CD8-positive, alpha-beta memory T cell (primary cell): Measurements from ENCODE around the gene CTDSPL. TPM values are rescaled to one million over a fixed set of nuclear protein-coding genes. Genes with fewer than 3 reads are reported as not detected.

ENCODE experiments used
- CTCF ChIA-PET: fragments of 350-600 bp; sonication (Branson Sonifier 250); formaldehyde crosslinking; loops from one replicate; lab custom pipeline; 2021; ENCODE audit warnings: antibody characterized with exemption; lab: Charles Lee
- POLR2A ChIA-PET: fragments of 350-600 bp; sonication (Branson Sonifier 250); formaldehyde crosslinking; loops from one replicate; lab custom pipeline; 2021; ENCODE audit warnings: antibody characterized with exemption; lab: Charles Lee
- DNase-seq, 5 donors: peaks; one replicate each; pipeline versions ENCODE4 v3.0.0 to v3.0.0-alpha.2; 2020 to 2022; ENCODE audit warnings: mixed read lengths in 1 of 5
- H3K27ac ChIP-seq: one replicate; pipeline ENCODE4 v1.7.0; 2013; ENCODE audit warnings: low read depth, mild to moderate bottlenecking, low read length, moderate library complexity
- H3K27me3 ChIP-seq: 2 replicates; pipeline ENCODE4 v1.7.0; 2013; ENCODE audit warnings: low read length, mild to moderate bottlenecking; ENCODE audit not compliant: insufficient read depth, poor library complexity, severe bottlenecking
- H3K36me3 ChIP-seq: 2 replicates; pipeline ENCODE4 v1.7.0; 2013; ENCODE audit warnings: mild to moderate bottlenecking, low read length, moderate library complexity; ENCODE audit not compliant: insufficient read depth
- H3K4me1 ChIP-seq: 2 replicates; pipeline ENCODE4 v1.7.0; 2013; ENCODE audit warnings: mild to moderate bottlenecking, low read length, moderate library complexity; ENCODE audit not compliant: insufficient read depth
- H3K4me3 ChIP-seq: 2 replicates; pipeline ENCODE4 v1.7.0; 2013; ENCODE audit warnings: mild to moderate bottlenecking, low read length
- H3K9me3 ChIP-seq: 2 replicates; pipeline ENCODE4 v1.7.0; 2013; ENCODE audit warnings: mild to moderate bottlenecking, low read length
- H3K27ac Mint-ChIP-seq, 8 donors: one replicate each; pipeline ENCODE4 v1.8.0; 2020 to 2021; ENCODE audit warnings: mixed read lengths in 8 of 8, mild to moderate bottlenecking in 6 of 8, inconsistent platforms in 3 of 8, moderate library complexity in 3 of 8
- H3K27me3 Mint-ChIP-seq, 2 donors: one replicate each; pipeline ENCODE4 v1.8.0; 2020 to 2021; ENCODE audit warnings: mixed read lengths in 2 of 2, mild to moderate bottlenecking in 1 of 2, moderate library complexity in 1 of 2
- H3K36me3 Mint-ChIP-seq, 3 donors: one replicate each; pipeline ENCODE4 v1.8.0; 2020 to 2021; ENCODE audit warnings: mixed read lengths in 3 of 3, inconsistent platforms in 1 of 3, mild to moderate bottlenecking in 1 of 3
- H3K4me1 Mint-ChIP-seq, 3 donors: one replicate each; pipeline ENCODE4 v1.8.0; 2020 to 2021; ENCODE audit warnings: mixed read lengths in 3 of 3, inconsistent platforms in 1 of 3, mild to moderate bottlenecking in 1 of 3
- H3K4me3 Mint-ChIP-seq, 7 donors: one replicate each; pipeline ENCODE4 v1.8.0; 2020 to 2021; ENCODE audit warnings: mixed read lengths in 7 of 7, mild to moderate bottlenecking in 6 of 7, moderate library complexity in 4 of 7, inconsistent platforms in 2 of 7
- H3K9me3 Mint-ChIP-seq, 5 donors: one replicate each; pipeline ENCODE4 v1.8.0; 2020 to 2022; ENCODE audit warnings: mixed read lengths in 5 of 5, mild to moderate bottlenecking in 3 of 5, moderate library complexity in 2 of 5, inconsistent platforms in 1 of 5
- polyA plus RNA-seq: library from polyadenylated mRNA; unstranded; fragments of 300-500 nt; fragmentation: Illumina TruSeq; gene quantifications from one replicate; pipeline ENCODE4 v1.2.3, GENCODE V29; 2021
- total RNA-seq, 2 experiments: library from RNA; stranded (reverse); gene quantifications; one replicate each; pipeline ENCODE4 v1.2.3, GENCODE V29; 2021

CTDSPL gene
- total and polyA plus RNA-seq, 3 experiments from 2014 or later = 0.74 to 0.84 TPM; not detected in 1

GRCh38 chr3:38007754-38008090 is 146.0 kb downstream of the CTDSPL start:
- H3K27me3 ChIP-seq = no peaks in the 10 kb centered on the region
- ChIA-PET CTCF (interaction anchor here (2.0 to 2.3 kb wide), 2 partner anchors 32 to 33 kb away, joined by 5 to 12 read pairs; partner anchors contain the start of gene DLEC1), POLR2A (no interaction called here)
- H3K4me1 ChIP-seq = no peaks in the 10 kb centered on the region
- H3K4me3 ChIP-seq = no peak overlapping the region
- H3K9me3 Mint-ChIP-seq = no peaks in the 10 kb centered on the region
- no peak overlapping the region for H3K27ac ChIP-seq
- H3K36me3 ChIP-seq = peaks cover 8% of the 10 kb centered on the region
- peak overlapping the region in 2 of 8 donors; percentile 23 to 75 for H3K27ac Mint-ChIP-seq
- peaks cover 0 to 75% (median 3%) of the 10 kb centered on the region in 3 donors for H3K36me3 Mint-ChIP-seq
- H3K27me3 Mint-ChIP-seq = peaks cover 0 to 1% of the 10 kb centered on the region in 2 donors
- no peak for DNase-seq
- peaks cover 16 to 24% (median 22%) of the 10 kb centered on the region in 3 donors for H3K4me1 Mint-ChIP-seq
- H3K4me3 Mint-ChIP-seq = no peak overlapping the region
- no peaks in the 10 kb centered on the region for H3K9me3 ChIP-seq

- Mint-ChIP-seq H3K27me3 (no peaks in the 10 kb centered on the region), H3K4me1 (peaks cover 14 to 21% (median 18%) of the 10 kb centered on the region in 3 donors), H3K27ac (peak overlapping the region in 1 of 8 donors; percentile 75), H3K36me3 (peaks cover 0 to 72% (median 3%) of the 10 kb centered on the region in 3 donors), H3K9me3 (no peaks in the 10 kb centered on the region), H3K4me3 (no peak overlapping the region)
- ChIA-PET CTCF (interaction anchor here (2.3 kb wide), 1 partner anchor 32 kb away, joined by 12 read pairs; the partner anchor contains the start of gene DLEC1), POLR2A (no interaction called here)
- no peak overlapping the region for H3K4me3 ChIP-seq
- no peak for DNase-seq
- H3K27me3 ChIP-seq = no peaks in the 10 kb centered on the region
- H3K36me3 ChIP-seq = peaks cover 8% of the 10 kb centered on the region
- no peaks in the 10 kb centered on the region for H3K9me3 ChIP-seq
- H3K27ac ChIP-seq = no peak overlapping the region
- no peaks in the 10 kb centered on the region for H3K4me1 ChIP-seq
Measured at GRCh38 chr3:38008191-38008701, 146.6 kb downstream of the CTDSPL start.

- no peak for DNase-seq
- Histone ChIP-seq H3K9me3 (no peaks in the 10 kb centered on the region), H3K27me3 (no peaks in the 10 kb centered on the region), H3K27ac (no peak overlapping the region), H3K4me1 (no peaks in the 10 kb centered on the region), H3K4me3 (no peak overlapping the region), H3K36me3 (peaks cover 8% of the 10 kb centered on the region)
- Mint-ChIP-seq H3K4me1 (peaks cover 11 to 14% (median 14%) of the 10 kb centered on the region in 3 donors), H3K36me3 (peaks cover 0 to 80% (median 8%) of the 10 kb centered on the region in 3 donors), H3K4me3 (no peak overlapping the region), H3K9me3 (no peaks in the 10 kb centered on the region), H3K27me3 (no peaks in the 10 kb centered on the region), H3K27ac (peak overlapping the region in 3 of 8 donors; percentile 29 to 75 (median 40))
- ChIA-PET CTCF (interaction anchor here (0.8 to 2.3 kb wide), 3 partner anchors 12 to 31 kb away, joined by 3 to 12 read pairs (median 4); partner anchors contain the start of gene DLEC1), POLR2A (interaction anchor here (1.0 kb wide), 1 partner anchor 30 kb away, joined by 3 read pairs; the partner anchor contains the start of gene DLEC1)
Measured at GRCh38 chr3:38008971-38009580, 147.4 kb downstream of the CTDSPL start.

- no peaks in the 10 kb centered on the region for H3K4me1 ChIP-seq
- Mint-ChIP-seq H3K4me1 (peaks cover 2 to 5% (median 4%) of the 10 kb centered on the region in 3 donors), H3K4me3 (no peak overlapping the region), H3K27ac (peak overlapping the region in 3 of 8 donors; percentile 10 to 60 (median 43)), H3K36me3 (peaks cover 3 to 81% (median 11%) of the 10 kb centered on the region in 3 donors), H3K9me3 (peaks cover 0 to under 1% (median 0%) of the 10 kb centered on the region in 5 donors), H3K27me3 (no peaks in the 10 kb centered on the region)
- DNase-seq = no peak
- CTCF ChIA-PET = interaction anchor here (0.8 to 1.6 kb wide), 2 partner anchors 12 to 13 kb away, joined by 3 to 4 read pairs; no protein-coding TSS in a partner anchor
- H3K4me3 ChIP-seq = no peak overlapping the region
- POLR2A ChIA-PET = interaction anchor here (0.6 to 1.0 kb wide), 2 partner anchors 29 to 1414 kb away, joined by 3 read pairs; partner anchors contain the start of gene DLEC1
- no peaks in the 10 kb centered on the region for H3K27me3 ChIP-seq
- H3K36me3 ChIP-seq = peaks cover 9% of the 10 kb centered on the region
- H3K27ac ChIP-seq = no peak overlapping the region
- H3K9me3 ChIP-seq = no peaks in the 10 kb centered on the region
Measured at GRCh38 chr3:38009807-38010591, 148.3 kb downstream of the CTDSPL start.

GRCh38 chr3:38011111-38011510 is 149.4 kb downstream of the CTDSPL start:
- Histone ChIP-seq H3K36me3 (peaks cover 19% of the 10 kb centered on the region), H3K27me3 (no peaks in the 10 kb centered on the region), H3K4me1 (no peaks in the 10 kb centered on the region), H3K27ac (no peak overlapping the region), H3K9me3 (no peaks in the 10 kb centered on the region), H3K4me3 (no peak overlapping the region)
- no peaks in the 10 kb centered on the region for H3K4me1 Mint-ChIP-seq
- CTCF ChIA-PET = no interaction called here
- peaks cover 0 to 3% (median 0%) of the 10 kb centered on the region in 5 donors for H3K9me3 Mint-ChIP-seq
- H3K27me3 Mint-ChIP-seq = no peaks in the 10 kb centered on the region
- DNase-seq = no peak
- POLR2A ChIA-PET = no interaction called here
- peaks cover 12 to 83% (median 19%) of the 10 kb centered on the region in 3 donors for H3K36me3 Mint-ChIP-seq
- H3K27ac Mint-ChIP-seq = peak overlapping the region in 1 of 8 donors; percentile 56
- H3K4me3 Mint-ChIP-seq = no peak overlapping the region

- CTCF ChIA-PET = interaction anchor here (1.0 to 1.1 kb wide), 2 partner anchors 12 to 25 kb away, joined by 3 to 4 read pairs; no protein-coding TSS in a partner anchor
- Mint-ChIP-seq H3K4me1 (peaks cover 2 to 8% (median 2%) of the 10 kb centered on the region in 3 donors), H3K9me3 (peaks cover 0 to 5% (median 4%) of the 10 kb centered on the region in 5 donors), H3K36me3 (peaks cover 34 to 87% (median 37%) of the 10 kb centered on the region in 3 donors), H3K27me3 (no peaks in the 10 kb centered on the region), H3K27ac (peak overlapping the region in 1 of 8 donors; percentile 34), H3K4me3 (peak overlapping the region in 1 of 7 donors; percentile 38)
- no peaks in the 10 kb centered on the region for H3K4me1 ChIP-seq
- POLR2A ChIA-PET = no interaction called here
- H3K27ac ChIP-seq = no peak overlapping the region
- H3K27me3 ChIP-seq = no peaks in the 10 kb centered on the region
- no peak for DNase-seq
- no peak overlapping the region for H3K4me3 ChIP-seq
- peaks cover 20% of the 10 kb centered on the region for H3K36me3 ChIP-seq
- H3K9me3 ChIP-seq = no peaks in the 10 kb centered on the region
Measured at GRCh38 chr3:38015485-38015884, 153.8 kb downstream of the CTDSPL start.

GRCh38 chr3:38015984-38016383 is 154.3 kb downstream of the CTDSPL start:
- CTCF ChIA-PET = interaction anchor here (1.0 to 1.1 kb wide), 2 partner anchors 12 to 26 kb away, joined by 3 to 4 read pairs; no protein-coding TSS in a partner anchor
- H3K4me1 ChIP-seq = no peaks in the 10 kb centered on the region
- peaks cover 33 to 84% (median 37%) of the 10 kb centered on the region in 3 donors for H3K36me3 Mint-ChIP-seq
- POLR2A ChIA-PET = no interaction called here
- H3K4me3 ChIP-seq = no peak overlapping the region
- peaks cover 4 to 13% (median 7%) of the 10 kb centered on the region in 3 donors for H3K4me1 Mint-ChIP-seq
- no peak overlapping the region for H3K27ac ChIP-seq
- H3K9me3 ChIP-seq = no peaks in the 10 kb centered on the region
- H3K27me3 ChIP-seq = no peaks in the 10 kb centered on the region
- peaks cover 0 to 5% (median 4%) of the 10 kb centered on the region in 5 donors for H3K9me3 Mint-ChIP-seq
- no peaks in the 10 kb centered on the region for H3K27me3 Mint-ChIP-seq
- peaks cover 20% of the 10 kb centered on the region for H3K36me3 ChIP-seq
- H3K27ac Mint-ChIP-seq = peak overlapping the region in 2 of 8 donors; percentile 11 to 34
- no peak for DNase-seq
- H3K4me3 Mint-ChIP-seq = no peak overlapping the region
